ENCODE data around the gene PLAC8. TPM values are rescaled to one million over a fixed set of nuclear protein-coding genes. Genes with fewer than 3 reads are reported as not detected.
"Not testable (repeated sequence)": the region's sequence is repeated elsewhere in the genome, so short reads cannot be mapped to it uniquely, and the experiment has no call there.

The PLAC8 gene
- total and polyA plus RNA-seq, 2 donors (not counting 1 experiment from before 2014, with no cell fraction given): 125 to 499 TPM

DNA sequence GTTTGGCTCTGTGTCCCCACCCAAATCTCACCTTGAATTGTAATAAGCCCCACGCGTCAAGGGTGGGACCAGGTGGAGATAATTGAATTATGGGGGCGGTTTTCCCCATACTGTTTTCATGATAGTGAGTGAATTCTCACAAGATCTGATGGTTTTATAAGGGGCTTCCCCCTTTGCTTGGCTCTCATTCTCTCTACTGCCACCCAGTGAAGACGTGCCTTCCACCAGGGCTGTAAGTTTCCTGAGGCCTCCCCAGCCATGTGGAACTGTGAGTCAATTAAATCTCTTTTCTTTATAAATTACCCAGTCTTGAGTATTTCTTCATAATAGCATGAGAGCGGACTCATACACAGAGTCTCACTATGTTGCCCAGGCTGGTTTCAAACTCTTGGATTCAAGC is 31.2 kb upstream of the PLAC8 start:
- not testable (repeated sequence) for H3K36me3 ChIP-seq (replicated peaks in 1 of 2; ENCODE audit: control extremely low read depth in 1 of 2, control insufficient read depth in 1 of 2, extremely low read depth in 1 of 2, insufficient read depth in 2 of 2, low read length in 1 of 2); H3K4me3 Mint-ChIP-seq; H3K27ac ChIP-seq (ENCODE audit: low read length in 2 of 2); H3K4me3 ChIP-seq (ENCODE audit: control extremely low read depth in 1 of 5, extremely low read depth in 1 of 5, insufficient read depth in 1 of 5, low read depth in 2 of 5, low read length in 4 of 5); H3K79me2 ChIP-seq (ENCODE audit: control insufficient read depth, insufficient read depth, low read length); H3K27me3 ChIP-seq (replicated peaks in 1 of 4; ENCODE audit: control extremely low read depth in 1 of 4, control insufficient read depth in 3 of 4, insufficient read depth in 4 of 4, low read length in 3 of 4); H3K9me3 Mint-ChIP-seq (ENCODE audit: insufficient read depth); H3K27me3 Mint-ChIP-seq; H3K9ac ChIP-seq (ENCODE audit: low read length); H4K20me1 ChIP-seq (ENCODE audit: control insufficient read depth, insufficient read depth, low read length, poor library complexity, severe bottlenecking)
- ChIA-PET CTCF (interaction anchor here (0.7 to 5.9 kb wide), 16 partner anchors 8 to 114 kb away, joined by 3 to 35 read pairs (median 4); no protein-coding TSS in a partner anchor), POLR2A (interaction anchor here (0.6 kb wide), 1 partner anchor 35 kb away, joined by 4 read pairs; no protein-coding TSS in a partner anchor)
- peaks cover 51% of the 10 kb centered on the region for H3K4me1 Mint-ChIP-seq
- intact Hi-C loops (cut with micrococcal nuclease): loop anchor here (2.0 to 5.0 kb wide), 2 partner anchors 33 to 63 kb away; no protein-coding TSS in a partner anchor
- DNase-seq: peak; percentile 58
- H3K4me1 ChIP-seq (ENCODE audit: control insufficient read depth in 2 of 2, insufficient read depth in 2 of 2, low read length in 2 of 2): peaks cover 42% of the 10 kb centered on the region in 2 donors
- 80% methylated on average over 1 of the region's 5 CpGs for WGBS (ENCODE audit: insufficient coverage)
- H3K27ac Mint-ChIP-seq: peak overlapping the region; percentile 61
- peak overlapping the region; percentile 17 for H3K4me2 ChIP-seq (replicated peaks; ENCODE audit: low read depth, low read length, poor library complexity, severe bottlenecking)
- peak overlapping the region; percentile 7 for H2AFZ ChIP-seq (ENCODE audit: insufficient read depth, low read depth, low read length, poor library complexity, severe bottlenecking)
- peak; percentile 93 for ATAC-seq (ENCODE audit: low read depth)
- TF ChIP-seq, protein P1, sequence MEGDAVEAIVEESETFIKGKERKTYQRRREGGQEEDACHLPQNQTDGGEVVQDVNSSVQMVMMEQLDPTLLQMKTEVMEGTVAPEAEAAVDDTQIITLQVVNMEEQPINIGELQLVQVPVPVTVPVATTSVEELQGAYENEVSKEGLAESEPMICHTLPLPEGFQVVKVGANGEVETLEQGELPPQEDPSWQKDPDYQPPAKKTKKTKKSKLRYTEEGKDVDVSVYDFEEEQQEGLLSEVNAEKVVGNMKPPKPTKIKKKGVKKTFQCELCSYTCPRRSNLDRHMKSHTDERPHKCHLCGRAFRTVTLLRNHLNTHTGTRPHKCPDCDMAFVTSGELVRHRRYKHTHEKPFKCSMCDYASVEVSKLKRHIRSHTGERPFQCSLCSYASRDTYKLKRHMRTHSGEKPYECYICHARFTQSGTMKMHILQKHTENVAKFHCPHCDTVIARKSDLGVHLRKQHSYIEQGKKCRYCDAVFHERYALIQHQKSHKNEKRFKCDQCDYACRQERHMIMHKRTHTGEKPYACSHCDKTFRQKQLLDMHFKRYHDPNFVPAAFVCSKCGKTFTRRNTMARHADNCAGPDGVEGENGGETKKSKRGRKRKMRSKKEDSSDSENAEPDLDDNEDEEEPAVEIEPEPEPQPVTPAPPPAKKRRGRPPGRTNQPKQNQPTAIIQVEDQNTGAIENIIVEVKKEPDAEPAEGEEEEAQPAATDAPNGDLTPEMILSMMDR (IDR thresholded peaks at IDR 0.05): peak; percentile 26
- H3K9me3 ChIP-seq (ENCODE audit: control extremely low read depth in 1 of 3, control insufficient read depth in 2 of 3, insufficient read depth in 1 of 3, low read length in 2 of 3): peaks cover 0 to 14% (median 6%) of the 10 kb centered on the region in 3 donors

GRCh38 chr4:83139514-83140156 is 25.1 kb upstream of the PLAC8 start:
- H2AFZ ChIP-seq (ENCODE audit: insufficient read depth, low read depth, low read length, poor library complexity, severe bottlenecking): no peak overlapping the region
- H4K20me1 ChIP-seq (ENCODE audit: control insufficient read depth, insufficient read depth, low read length, poor library complexity, severe bottlenecking): no peaks in the 10 kb centered on the region
- H3K9ac ChIP-seq (ENCODE audit: low read length): no peak overlapping the region
- Mint-ChIP-seq H3K4me1 (peaks cover 60% of the 10 kb centered on the region), H3K27me3 (no peaks in the 10 kb centered on the region), H3K4me3 (peak overlapping the region; percentile 72), H3K27ac (peak overlapping the region; percentile 89), H3K9me3 (ENCODE audit: insufficient read depth) (peaks cover 6% of the 10 kb centered on the region)
- peaks cover 1 to 32% (median 16%) of the 10 kb centered on the region in 3 donors for H3K9me3 ChIP-seq (ENCODE audit: control extremely low read depth in 1 of 3, control insufficient read depth in 2 of 3, insufficient read depth in 1 of 3, low read length in 2 of 3)
- ATAC-seq (ENCODE audit: low read depth): no peak
- no CpG with 5 or more reads among the region's 3 CpGs for WGBS (ENCODE audit: insufficient coverage)
- no peak for DNase-seq
- H3K4me2 ChIP-seq (replicated peaks; ENCODE audit: low read depth, low read length, poor library complexity, severe bottlenecking): peak overlapping the region; percentile 26
- no peaks in the 10 kb centered on the region for H3K27me3 ChIP-seq (replicated peaks in 1 of 4; ENCODE audit: control extremely low read depth in 1 of 4, control insufficient read depth in 3 of 4, insufficient read depth in 4 of 4, low read length in 3 of 4)
- peaks cover 51 to 53% of the 10 kb centered on the region in 2 donors for H3K4me1 ChIP-seq (ENCODE audit: control insufficient read depth in 2 of 2, insufficient read depth in 2 of 2, low read length in 2 of 2)
- no peaks in the 10 kb centered on the region for H3K36me3 ChIP-seq (replicated peaks in 1 of 2; ENCODE audit: control extremely low read depth in 1 of 2, control insufficient read depth in 1 of 2, extremely low read depth in 1 of 2, insufficient read depth in 2 of 2, low read length in 1 of 2)
- TF ChIP-seq, protein P1 (IDR thresholded peaks at IDR 0.05): no peak
- no peak for TF ChIP-seq EZH2 (IDR thresholded peaks at IDR 0.05; ENCODE audit: borderline replicate concordance, insufficient read depth, low read depth, low read length, poor library complexity, severe bottlenecking)
- no peak overlapping the region for H3K4me3 ChIP-seq (ENCODE audit: control extremely low read depth in 1 of 5, extremely low read depth in 1 of 5, insufficient read depth in 1 of 5, low read depth in 2 of 5, low read length in 4 of 5)
- ChIA-PET POLR2A (interaction anchor here (0.6 kb wide), 1 partner anchor 102 kb away, joined by 3 read pairs; no protein-coding TSS in a partner anchor), CTCF (interaction anchor here (0.6 to 3.4 kb wide), 7 partner anchors 11 to 120 kb away, joined by 3 to 16 read pairs (median 4); no protein-coding TSS in a partner anchor)
- H3K79me2 ChIP-seq (ENCODE audit: control insufficient read depth, insufficient read depth, low read length): peaks cover 4% of the 10 kb centered on the region
- peak overlapping the region in 1 of 2 donors; percentile 7 for H3K27ac ChIP-seq (ENCODE audit: low read length in 2 of 2)
- intact Hi-C loops (cut with micrococcal nuclease): loop anchor here (2.0 kb wide), 1 partner anchor 15 kb away; no protein-coding TSS in a partner anchor
